Measurements from ENCODE around the gene TCTN1.
"Not testable (repeated sequence)": the region's sequence is repeated elsewhere in the genome, so short reads cannot be mapped to it uniquely, and the experiment has no call there.

Gene TCTN1

DNA sequence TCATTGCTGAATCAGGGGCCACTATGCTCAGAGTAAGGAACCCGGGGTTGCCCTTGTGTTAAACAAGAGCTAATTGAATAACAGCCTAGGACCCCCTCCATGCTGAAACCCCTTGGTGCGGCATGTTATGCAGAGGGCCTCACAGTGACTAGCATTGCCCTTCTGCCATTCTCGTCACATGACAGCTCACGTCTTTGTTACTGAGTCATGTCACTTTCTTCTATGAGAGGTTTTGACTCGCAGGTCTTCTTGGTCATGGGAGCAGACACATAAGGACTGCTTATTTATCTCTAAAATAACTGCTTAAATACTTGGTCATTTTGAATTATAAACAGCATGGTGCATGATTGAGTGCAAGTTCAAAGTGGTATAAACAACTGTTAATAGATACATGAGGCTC, 24.9 kb downstream of the TCTN1 start:
- TF ChIP-seq, protein P1, sequence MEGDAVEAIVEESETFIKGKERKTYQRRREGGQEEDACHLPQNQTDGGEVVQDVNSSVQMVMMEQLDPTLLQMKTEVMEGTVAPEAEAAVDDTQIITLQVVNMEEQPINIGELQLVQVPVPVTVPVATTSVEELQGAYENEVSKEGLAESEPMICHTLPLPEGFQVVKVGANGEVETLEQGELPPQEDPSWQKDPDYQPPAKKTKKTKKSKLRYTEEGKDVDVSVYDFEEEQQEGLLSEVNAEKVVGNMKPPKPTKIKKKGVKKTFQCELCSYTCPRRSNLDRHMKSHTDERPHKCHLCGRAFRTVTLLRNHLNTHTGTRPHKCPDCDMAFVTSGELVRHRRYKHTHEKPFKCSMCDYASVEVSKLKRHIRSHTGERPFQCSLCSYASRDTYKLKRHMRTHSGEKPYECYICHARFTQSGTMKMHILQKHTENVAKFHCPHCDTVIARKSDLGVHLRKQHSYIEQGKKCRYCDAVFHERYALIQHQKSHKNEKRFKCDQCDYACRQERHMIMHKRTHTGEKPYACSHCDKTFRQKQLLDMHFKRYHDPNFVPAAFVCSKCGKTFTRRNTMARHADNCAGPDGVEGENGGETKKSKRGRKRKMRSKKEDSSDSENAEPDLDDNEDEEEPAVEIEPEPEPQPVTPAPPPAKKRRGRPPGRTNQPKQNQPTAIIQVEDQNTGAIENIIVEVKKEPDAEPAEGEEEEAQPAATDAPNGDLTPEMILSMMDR (IDR thresholded peaks at IDR 0.05; ENCODE audit: control extremely low read depth, extremely low read depth, low read depth, missing control alignments): no peak
- POLR2A ChIA-PET: no interaction called here
- CTCF ChIA-PET: interaction anchor here (0.9 to 3.6 kb wide), 3 partner anchors 9 to 18 kb away, joined by 3 to 14 read pairs (median 9); no protein-coding TSS in a partner anchor
- no peak for DNase-seq (ENCODE audit: extremely low spot score)

DNA sequence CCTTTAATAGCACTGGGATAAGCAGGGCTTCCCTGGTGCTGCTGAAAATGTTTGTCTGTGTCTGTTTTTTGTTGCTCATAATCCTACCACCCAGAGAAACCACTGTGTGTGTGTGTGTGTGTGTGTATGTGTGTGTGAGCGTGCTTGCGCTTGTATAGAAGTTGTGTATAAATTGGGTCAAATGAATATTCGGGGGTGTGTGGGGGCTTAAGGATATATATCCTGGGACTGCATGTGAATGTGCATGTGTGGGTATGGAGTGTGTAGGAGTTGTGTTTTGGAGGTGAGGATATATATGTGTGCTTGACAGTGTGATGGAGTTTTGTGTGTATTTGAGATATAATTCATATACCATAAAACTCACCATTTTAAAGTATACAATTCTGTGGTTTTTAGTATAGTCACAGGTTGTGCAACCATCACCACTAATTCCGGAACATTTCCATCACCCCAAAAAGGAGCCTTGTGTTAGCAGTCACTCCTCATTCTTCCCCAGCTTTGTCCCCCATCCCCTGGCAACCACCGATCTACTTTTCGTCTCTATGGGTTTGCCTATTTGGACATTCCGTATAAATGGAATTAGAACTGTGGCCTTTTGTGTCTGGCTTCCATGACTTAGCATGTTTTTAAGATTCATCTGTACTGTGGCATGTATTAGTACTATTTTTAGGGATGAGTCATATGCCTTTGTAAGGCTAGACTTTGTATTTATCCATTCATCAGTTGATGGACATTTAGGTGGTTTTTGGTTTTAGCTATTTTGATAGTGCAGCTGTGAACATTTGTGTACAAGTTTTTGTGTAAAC, 25.6 kb downstream of the TCTN1 start:
- CTCF ChIA-PET: interaction anchor here (0.9 to 3.6 kb wide), 3 partner anchors 8 to 19 kb away, joined by 3 to 14 read pairs (median 9); no protein-coding TSS in a partner anchor
- DNase-seq (ENCODE audit: extremely low spot score): no peak
- TF ChIP-seq, protein P1 (IDR thresholded peaks at IDR 0.05; ENCODE audit: control extremely low read depth, extremely low read depth, low read depth, missing control alignments): no peak
- POLR2A ChIA-PET: no interaction called here

DNA sequence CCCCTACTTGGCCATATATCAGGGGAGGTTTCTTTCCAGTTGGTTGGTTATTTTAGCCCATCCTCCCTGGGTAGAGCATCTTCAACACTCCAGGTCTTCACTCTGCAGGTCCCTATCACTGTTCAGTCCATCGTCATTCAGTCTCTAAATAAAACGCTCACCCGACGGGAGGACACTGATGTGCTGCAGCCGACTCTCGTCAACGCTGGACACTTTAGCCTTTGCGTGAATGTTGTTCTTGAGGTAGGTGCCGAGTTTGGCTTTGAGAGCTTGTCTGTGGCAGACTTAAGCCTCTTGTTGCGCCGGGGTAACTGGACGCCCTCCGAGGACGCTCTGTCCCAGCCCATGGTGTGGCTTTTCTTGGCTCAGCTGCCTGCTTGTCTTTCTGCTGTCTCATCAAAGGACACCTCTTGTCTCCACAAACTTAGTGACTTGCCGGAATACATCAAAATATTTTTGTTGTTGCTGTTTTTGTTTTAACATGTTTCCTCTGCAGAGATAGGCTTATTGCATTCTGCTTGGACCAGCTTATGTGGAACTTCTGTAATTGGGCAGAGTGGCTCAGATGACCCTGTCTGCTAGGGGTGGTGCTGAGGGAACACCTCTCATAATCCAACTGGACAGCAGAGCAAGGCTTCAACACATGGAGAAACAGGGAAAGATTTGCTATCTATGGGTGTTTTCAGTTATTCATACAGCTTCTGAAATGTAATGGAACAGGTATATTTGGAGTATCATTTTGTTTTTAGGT, 26.5 kb downstream of the TCTN1 start:
- TF ChIP-seq, protein P1 (IDR thresholded peaks at IDR 0.05; ENCODE audit: control extremely low read depth, extremely low read depth, low read depth, missing control alignments): no peak
- DNase-seq (ENCODE audit: extremely low spot score): no peak
- CTCF ChIA-PET: interaction anchor here (0.6 to 1.7 kb wide), 6 partner anchors 9 to 39 kb away, joined by 3 to 6 read pairs (median 3); no protein-coding TSS in a partner anchor
- POLR2A ChIA-PET: no interaction called here

DNA sequence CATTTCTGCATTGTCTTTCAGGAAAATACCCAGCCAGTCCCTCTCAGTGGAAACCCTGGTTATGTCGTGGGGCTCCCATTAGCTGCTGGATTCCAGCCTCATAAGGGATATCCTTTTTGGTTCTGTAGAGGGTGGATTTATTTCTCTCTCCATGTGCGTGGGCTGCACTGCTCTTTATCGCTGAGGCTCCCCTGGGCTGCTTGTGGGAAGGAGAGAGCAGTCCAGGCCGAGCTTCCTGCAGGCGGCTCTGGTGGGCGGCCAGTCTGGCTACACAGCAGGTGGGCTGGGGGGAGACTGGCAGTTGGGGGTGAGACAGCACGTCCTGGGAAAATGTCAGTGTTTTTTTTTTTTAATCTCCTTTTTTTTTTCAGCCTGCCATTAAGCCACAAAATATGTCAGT, 27.6 kb downstream of the TCTN1 start:
- ChIA-PET CTCF (interaction anchor here (0.8 to 3.6 kb wide), 6 partner anchors 8 to 56 kb away, joined by 3 to 15 read pairs (median 4); no protein-coding TSS in a partner anchor), POLR2A (no interaction called here)
- DNase-seq (ENCODE audit: extremely low spot score): no peak
- TF ChIP-seq, protein P1 (IDR thresholded peaks at IDR 0.05; ENCODE audit: control extremely low read depth, extremely low read depth, low read depth, missing control alignments): no peak

DNA sequence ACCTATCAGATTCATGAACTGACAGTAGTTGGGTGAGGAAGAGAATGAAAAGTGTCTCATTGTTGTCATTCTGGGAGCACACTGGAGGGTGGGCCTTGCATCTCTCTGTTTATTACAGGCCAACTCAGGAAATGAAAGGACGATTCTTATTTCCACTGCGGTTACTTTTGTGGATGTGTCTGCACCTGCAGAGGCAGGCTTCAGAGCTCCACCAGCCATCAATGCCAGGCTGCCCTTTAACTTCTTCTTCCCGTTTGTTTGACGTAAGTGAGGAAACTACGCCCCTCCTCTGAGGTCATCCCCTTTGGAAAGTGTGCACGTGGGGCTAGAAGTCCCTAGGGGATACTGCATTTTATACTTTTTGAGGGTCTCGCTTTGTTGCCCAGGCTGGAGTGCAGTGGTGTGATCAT, 33.7 kb downstream of the TCTN1 start:
- DNase-seq (ENCODE audit: extremely low spot score): peak; percentile 26
- ChIA-PET CTCF (interaction anchor here (0.6 to 2.8 kb wide), 2 partner anchors 9 to 14 kb away, joined by 3 to 9 read pairs; no protein-coding TSS in a partner anchor), POLR2A (no interaction called here)
- TF ChIP-seq, protein P1 (IDR thresholded peaks at IDR 0.05; ENCODE audit: control extremely low read depth, extremely low read depth, low read depth, missing control alignments): no peak

DNA sequence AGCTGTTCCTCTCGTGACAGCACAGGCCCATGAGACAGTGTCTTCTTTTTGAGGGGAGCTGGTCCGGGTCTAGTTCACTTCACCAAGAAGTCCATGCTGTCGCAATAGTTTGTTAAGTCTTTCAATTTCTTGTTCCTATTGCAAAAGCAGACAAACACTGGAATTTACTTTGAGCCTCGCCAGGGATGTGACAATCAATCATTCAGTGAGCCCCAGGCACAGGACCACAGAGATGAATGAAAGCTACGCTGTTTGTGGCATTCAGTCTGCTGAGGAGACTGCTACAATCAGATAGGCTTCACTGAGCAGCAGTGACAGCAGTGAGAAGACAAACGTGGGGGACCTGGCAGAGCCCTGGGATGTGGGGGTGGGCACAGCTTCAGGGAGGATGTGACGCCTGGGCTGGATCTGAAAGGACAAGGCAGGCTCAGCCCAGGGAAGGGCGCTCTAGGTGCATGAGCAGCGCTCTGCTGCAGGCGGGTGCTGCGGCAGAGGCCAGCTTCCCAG, 35.5 kb downstream of the TCTN1 start:
- ChIA-PET POLR2A (no interaction called here), CTCF (interaction anchor here (0.7 to 1.9 kb wide), 9 partner anchors 8 to 199 kb away, joined by 3 to 8 read pairs (median 3); partner anchors contain the start of genes ARPC3 and FAM216A)
- no peak for DNase-seq (ENCODE audit: extremely low spot score)
- TF ChIP-seq, protein P1 (IDR thresholded peaks at IDR 0.05; ENCODE audit: control extremely low read depth, extremely low read depth, low read depth, missing control alignments): no peak

DNA sequence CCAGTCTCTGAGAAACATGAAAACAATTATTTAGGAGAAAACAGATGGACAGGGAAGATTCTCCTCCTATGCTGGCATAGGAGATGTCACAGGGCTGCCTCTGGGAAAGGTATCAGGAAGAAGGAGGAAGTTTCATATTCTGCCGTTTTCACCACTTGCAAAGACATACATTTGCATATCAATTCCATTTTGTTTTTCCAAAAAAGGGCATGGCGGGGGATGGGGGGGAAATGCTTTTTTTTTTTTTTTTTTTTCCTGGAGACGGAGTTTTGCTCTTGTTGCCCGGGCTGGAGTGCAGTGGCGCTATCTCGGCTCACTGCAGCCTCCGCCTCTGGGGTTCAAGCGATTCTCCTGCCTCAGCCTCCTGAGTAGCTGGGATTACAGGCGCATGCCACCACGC, 40.3 kb downstream of the TCTN1 start:
- DNase-seq (ENCODE audit: extremely low spot score); POLR2A ChIA-PET: not testable (repeated sequence)
- CTCF ChIA-PET: interaction anchor here (1.2 to 1.9 kb wide), 2 partner anchors 47 to 204 kb away, joined by 4 to 5 read pairs; partner anchors contain the start of gene ARPC3
